ENCODE results near the gene GPANK1.

The GPANK1 gene

DNA sequence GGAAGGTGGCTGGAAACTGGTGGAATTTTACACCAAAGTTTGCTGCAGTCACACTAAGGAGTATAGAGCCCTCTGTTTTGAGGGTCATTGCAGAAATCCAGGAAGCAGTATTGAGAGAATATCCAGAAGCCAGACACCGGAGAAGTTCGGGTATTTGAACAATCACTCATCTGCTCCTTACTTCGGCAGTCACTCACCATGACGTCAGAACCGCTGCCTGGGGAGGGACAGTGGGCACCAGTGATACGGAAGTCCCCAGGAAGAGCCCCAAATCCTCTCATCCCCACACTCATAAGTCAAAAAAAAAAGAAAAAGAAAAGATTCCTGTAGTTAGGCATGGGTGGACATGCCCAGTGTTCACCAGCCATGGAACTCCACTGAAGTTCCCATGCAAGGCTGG lies 12.1 kb upstream of the GPANK1 start:
- H3K9ac ChIP-seq (ENCODE audit: low read length), result no peak overlapping the region
- H3K9me3 ChIP-seq (ENCODE audit: control insufficient read depth, insufficient read depth, low read depth, low read length), result no peaks in the 10 kb centered on the region
- no peak overlapping the region for H3K27ac ChIP-seq (ENCODE audit: low read depth, low read length)
- H3K4me1 ChIP-seq (ENCODE audit: control insufficient read depth, insufficient read depth, low read length), result peaks cover 2% of the 10 kb centered on the region; the same call in 1 of the 2 replicates
- no peak overlapping the region for H3K4me3 ChIP-seq (ENCODE audit: low read depth, low read length)
- H3K27me3 ChIP-seq (ENCODE audit: control insufficient read depth, insufficient read depth, low read length), result peaks cover 12% of the 10 kb centered on the region
- H3K36me3 ChIP-seq (ENCODE audit: control insufficient read depth, insufficient read depth, low read length), result peaks cover 16% of the 10 kb centered on the region

DNA sequence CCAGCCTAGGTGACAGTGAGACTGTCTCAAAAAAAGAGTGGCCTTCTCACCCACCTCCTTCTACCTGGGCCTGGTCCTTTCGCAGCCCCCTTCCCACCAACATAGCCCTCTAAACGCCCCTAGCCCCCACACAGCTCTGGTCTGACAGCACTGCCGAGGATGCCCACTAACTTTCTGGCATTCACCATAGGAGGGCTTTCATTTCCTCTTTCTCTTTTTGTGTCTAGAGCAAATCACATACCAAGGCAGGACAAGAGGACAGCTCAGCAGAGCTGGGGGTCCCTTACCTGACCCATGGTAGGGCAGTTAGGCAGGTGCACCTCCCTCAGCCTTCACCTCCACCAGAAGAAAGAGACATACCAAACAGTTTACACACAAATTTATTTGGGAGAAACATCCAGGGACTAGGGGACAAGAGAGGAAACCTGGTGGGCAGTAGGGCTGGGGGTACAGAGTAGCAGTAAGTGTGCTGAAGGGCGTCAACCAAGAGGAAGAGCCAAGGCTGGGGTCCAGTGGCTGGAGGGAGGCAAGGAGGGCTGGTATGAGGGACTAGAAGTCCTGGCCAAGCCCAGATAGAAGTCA lies 11.6 kb upstream of the GPANK1 start:
- Histone ChIP-seq H3K36me3 (ENCODE audit: control insufficient read depth, insufficient read depth, low read length) (peaks cover 21% of the 10 kb centered on the region), H3K9me3 (ENCODE audit: control insufficient read depth, insufficient read depth, low read depth, low read length) (no peaks in the 10 kb centered on the region), H3K27ac (ENCODE audit: low read depth, low read length) (no peak overlapping the region), H3K27me3 (ENCODE audit: control insufficient read depth, insufficient read depth, low read length) (peaks cover 7% of the 10 kb centered on the region), H3K9ac (ENCODE audit: low read length) (no peak overlapping the region), H3K4me3 (ENCODE audit: low read depth, low read length) (no peak overlapping the region), H3K4me1 (ENCODE audit: control insufficient read depth, insufficient read depth, low read length) (peaks cover 2% of the 10 kb centered on the region; the same call in 1 of the 2 replicates)

DNA sequence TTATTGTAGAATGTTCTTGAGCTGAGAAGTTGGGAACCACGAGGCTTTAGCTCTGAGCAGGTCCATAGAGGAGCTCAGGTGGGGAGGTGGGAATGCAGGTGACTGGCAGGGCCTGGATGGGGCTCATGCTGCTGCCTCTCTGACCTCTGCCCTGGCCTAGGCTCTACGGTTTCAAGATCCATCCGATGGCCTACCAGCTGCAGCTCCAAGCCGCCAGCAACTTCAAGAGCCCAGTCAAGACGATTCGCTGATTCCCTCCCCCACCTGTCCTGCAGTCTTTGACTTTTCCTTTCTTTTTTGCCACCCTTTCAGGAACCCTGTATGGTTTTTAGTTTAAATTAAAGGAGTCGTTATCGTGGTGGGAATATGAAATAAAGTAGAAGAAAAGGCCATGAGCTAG lies 4.9 kb upstream of the GPANK1 start, which contains the start of gene LY6G5B:
TSS of gene LY6G5B (plus strand) at position 301 of the 400 bp plus-strand sequence. CDS start 975 bp downstream, outside the sequence.
- no peaks in the 10 kb centered on the region for H3K27me3 ChIP-seq (ENCODE audit: control insufficient read depth, insufficient read depth, low read length)
- no peaks in the 10 kb centered on the region for H3K9me3 ChIP-seq (ENCODE audit: control insufficient read depth, insufficient read depth, low read depth, low read length)
- peaks cover 69% of the 10 kb centered on the region for H3K36me3 ChIP-seq (ENCODE audit: control insufficient read depth, insufficient read depth, low read length)
- H3K4me3 ChIP-seq (ENCODE audit: low read depth, low read length), result no peak within 1 kb of the TSS
- H3K4me1 ChIP-seq (ENCODE audit: control insufficient read depth, insufficient read depth, low read length), result 0 out of 2 replicates have a peak, but pooled peaks cover 4% of the 10 kb centered on the region
- no peak within 1 kb of the TSS for H3K27ac ChIP-seq (ENCODE audit: low read depth, low read length)
- H3K9ac ChIP-seq (ENCODE audit: low read length), result no peak within 1 kb of the TSS

DNA sequence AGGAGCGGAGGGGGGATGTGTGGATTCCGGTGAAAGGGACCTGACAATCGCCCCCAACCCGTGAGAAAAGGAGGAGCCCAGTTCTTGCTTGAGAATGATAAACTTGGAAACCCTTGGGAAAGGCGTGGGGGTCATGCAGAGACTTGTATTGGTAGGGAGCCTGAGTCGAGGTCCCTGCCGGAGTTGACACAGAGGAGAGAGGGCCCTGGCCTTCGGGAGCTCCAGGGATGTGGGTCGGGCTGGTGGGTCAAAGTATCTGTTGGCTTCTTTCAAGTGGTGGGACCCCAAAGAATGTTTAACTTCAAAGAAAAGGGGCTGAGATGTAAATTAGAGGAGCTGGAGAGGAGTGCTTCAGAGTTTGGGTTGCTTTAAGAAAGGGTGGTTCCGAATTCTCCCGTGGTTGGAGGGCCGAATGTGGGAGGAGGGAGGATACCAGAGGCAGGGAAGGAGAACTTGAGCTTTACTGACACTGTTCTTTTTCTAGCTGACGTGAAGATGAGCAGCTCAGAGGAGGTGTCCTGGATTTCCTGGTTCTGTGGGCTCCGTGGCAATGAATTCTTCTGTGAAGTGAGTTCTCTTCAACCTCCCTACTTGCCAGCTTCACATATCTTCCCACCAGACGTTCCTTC lies 1.7 kb upstream of the GPANK1 start:
- Histone ChIP-seq H3K36me3 (ENCODE audit: control insufficient read depth, insufficient read depth, low read length) (peaks cover 73% of the 10 kb centered on the region), H3K9me3 (ENCODE audit: control insufficient read depth, insufficient read depth, low read depth, low read length) (no peaks in the 10 kb centered on the region), H3K27me3 (ENCODE audit: control insufficient read depth, insufficient read depth, low read length) (no peaks in the 10 kb centered on the region), H3K9ac (ENCODE audit: low read length) (peak overlapping the region; percentile 88), H3K27ac (ENCODE audit: low read depth, low read length) (peak overlapping the region; percentile 26; the same call in 1 of the 2 replicates), H3K4me1 (ENCODE audit: control insufficient read depth, insufficient read depth, low read length) (peaks cover 17% of the 10 kb centered on the region), H3K4me3 (ENCODE audit: low read depth, low read length) (peak overlapping the region; percentile 89)

DNA sequence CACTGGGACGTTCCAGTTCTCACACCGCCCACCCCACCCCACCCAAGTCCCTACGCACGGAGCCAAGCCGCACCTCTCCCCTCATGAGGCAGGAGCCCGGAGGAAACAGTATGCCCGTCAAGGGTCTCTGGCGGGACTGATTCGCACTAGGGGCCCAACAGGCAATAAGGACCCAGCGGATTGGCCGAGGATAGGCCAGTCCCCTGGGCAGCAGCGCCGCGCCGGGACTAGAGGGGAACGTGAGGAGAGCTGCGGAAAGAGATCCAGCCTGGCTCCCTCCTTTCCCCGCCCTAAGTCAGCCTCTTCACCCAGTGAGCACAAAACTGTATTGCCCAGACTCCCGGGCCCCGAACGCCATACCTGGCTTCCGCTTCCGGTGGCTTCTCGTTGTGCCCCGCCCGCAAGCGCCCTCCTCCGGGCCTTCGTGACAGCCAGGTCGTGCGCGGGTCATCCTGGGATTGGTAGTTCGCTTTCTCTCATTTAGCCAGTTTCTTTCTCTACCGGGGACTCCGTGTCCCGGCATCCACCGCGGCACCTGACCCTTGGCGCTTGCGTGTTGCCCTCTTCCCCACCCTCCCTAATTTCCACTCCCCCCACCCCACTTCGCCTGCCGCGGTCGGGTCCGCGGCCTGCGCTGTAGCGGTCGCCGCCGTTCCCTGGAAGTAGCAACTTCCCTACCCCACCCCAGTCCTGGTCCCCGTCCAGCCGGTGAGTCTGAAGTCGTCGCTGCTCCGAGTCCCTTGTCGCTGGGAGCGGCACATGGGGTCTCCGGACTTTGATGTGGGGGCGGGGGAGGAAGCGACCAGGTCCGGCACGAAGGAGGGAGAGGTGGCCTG lies 922 bp upstream of the GPANK1 start, which contains the start of gene CSNK2B:
TSS of gene CSNK2B (plus strand) at position 580 of the 836 bp plus-strand sequence. CDS start 752 bp downstream, outside the sequence.
- Histone ChIP-seq H3K4me1 (ENCODE audit: control insufficient read depth, insufficient read depth, low read length) (peaks cover 22% of the 10 kb centered on the region), H3K9ac (ENCODE audit: low read length) (peak within 1 kb of the TSS; percentile 96), H3K27ac (ENCODE audit: low read depth, low read length) (peak within 1 kb of the TSS; percentile 76), H3K4me3 (ENCODE audit: low read depth, low read length) (peak within 1 kb of the TSS; percentile 89), H3K36me3 (ENCODE audit: control insufficient read depth, insufficient read depth, low read length) (peaks cover 66% of the 10 kb centered on the region), H3K9me3 (ENCODE audit: control insufficient read depth, insufficient read depth, low read depth, low read length) (no peaks in the 10 kb centered on the region), H3K27me3 (ENCODE audit: control insufficient read depth, insufficient read depth, low read length) (no peaks in the 10 kb centered on the region)

DNA sequence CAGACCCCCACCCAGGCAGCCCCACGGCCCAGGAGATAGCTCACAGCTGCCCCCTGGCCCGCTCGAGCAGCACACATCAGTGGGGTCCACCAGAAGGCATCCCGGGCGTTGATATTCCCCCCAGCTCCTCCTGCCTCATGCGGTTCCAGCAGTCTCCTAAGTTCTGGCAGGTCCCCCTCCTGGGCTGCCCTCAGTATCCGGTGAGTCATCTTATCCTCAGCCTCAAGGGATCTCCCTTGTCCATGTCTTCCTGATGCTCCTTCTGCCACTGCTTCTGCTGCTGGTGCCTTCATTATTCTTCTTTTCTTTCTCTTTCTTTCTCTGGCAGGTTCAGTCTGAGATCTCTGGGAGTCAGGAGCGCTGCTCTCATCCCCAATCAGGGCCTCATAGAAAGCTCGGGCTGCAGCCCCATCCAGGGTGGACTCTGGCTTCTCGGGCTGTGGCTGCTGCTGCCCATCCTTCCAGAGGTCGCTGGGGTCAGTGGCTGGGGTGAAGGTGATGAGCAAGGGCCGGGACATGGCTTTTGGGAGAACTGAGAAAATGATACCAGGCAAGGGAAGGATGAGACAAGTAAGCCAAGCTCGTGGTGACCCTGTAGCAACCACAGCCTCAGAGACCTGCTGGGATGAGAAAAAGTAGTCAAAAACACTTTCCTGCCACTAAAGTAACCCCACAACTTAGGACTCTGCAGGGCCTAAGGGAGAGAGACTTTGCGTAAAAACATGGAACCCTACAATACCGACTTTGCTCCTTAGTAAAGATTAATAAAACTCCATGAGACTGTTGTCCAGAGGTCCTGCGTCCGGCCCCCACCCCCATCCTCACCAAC lies 622 bp downstream of the GPANK1 start:
- no peaks in the 10 kb centered on the region for H3K27me3 ChIP-seq (ENCODE audit: control insufficient read depth, insufficient read depth, low read length)
- H3K4me3 ChIP-seq (ENCODE audit: low read depth, low read length), result peak overlapping the region; percentile 89
- peak overlapping the region; percentile 96 for H3K9ac ChIP-seq (ENCODE audit: low read length)
- H3K36me3 ChIP-seq (ENCODE audit: control insufficient read depth, insufficient read depth, low read length), result peaks cover 50% of the 10 kb centered on the region
- peak overlapping the region; percentile 76; the same call in 1 of the 2 replicates for H3K27ac ChIP-seq (ENCODE audit: low read depth, low read length)
- H3K9me3 ChIP-seq (ENCODE audit: control insufficient read depth, insufficient read depth, low read depth, low read length), result no peaks in the 10 kb centered on the region
- peaks cover 26% of the 10 kb centered on the region for H3K4me1 ChIP-seq (ENCODE audit: control insufficient read depth, insufficient read depth, low read length)

DNA sequence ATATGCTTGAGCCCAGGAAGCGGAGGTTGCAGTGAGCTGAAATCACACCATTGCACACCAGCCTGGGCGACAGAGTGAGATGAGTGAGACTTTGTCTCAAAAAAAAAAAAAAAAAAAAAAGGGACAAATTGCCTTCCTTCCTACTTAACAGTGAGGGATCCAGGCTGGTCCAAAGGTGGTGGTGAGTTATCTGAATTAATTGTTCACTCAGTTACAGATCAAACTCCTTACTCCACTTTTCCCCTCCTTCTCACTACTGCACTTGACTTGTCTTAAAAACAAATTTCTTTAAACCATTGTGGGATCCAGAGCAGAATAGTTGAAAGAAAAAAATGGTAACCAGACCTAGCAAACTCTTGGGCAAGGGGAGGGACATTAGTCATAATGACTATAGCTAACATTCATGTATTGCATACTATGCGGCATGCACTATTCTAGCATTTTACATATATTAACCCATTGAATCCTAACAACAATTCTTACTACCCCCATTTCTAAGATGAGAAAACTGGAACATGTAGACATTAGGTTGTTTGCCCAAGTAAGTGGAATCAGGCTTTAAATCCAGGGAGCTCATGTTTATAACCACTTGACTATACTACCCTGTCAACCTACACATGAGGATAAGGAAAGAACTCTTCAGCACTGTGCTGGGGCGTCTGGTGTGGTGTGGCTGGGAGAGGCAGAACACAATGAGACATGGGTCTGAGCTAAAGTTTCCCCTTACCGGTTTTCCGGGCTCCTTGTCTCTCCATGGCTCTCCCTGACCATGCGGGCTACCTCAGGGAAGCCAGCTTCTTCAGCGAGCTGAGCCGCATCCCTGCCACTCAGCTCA lies 1.5 kb downstream of the GPANK1 start:
- Histone ChIP-seq H3K27ac (ENCODE audit: low read depth, low read length) (no peak overlapping the region), H3K9me3 (ENCODE audit: control insufficient read depth, insufficient read depth, low read depth, low read length) (no peaks in the 10 kb centered on the region), H3K4me1 (ENCODE audit: control insufficient read depth, insufficient read depth, low read length) (peaks cover 26% of the 10 kb centered on the region), H3K9ac (ENCODE audit: low read length) (peak overlapping the region; percentile 96), H3K4me3 (ENCODE audit: low read depth, low read length) (peak overlapping the region; percentile 89), H3K27me3 (ENCODE audit: control insufficient read depth, insufficient read depth, low read length) (no peaks in the 10 kb centered on the region), H3K36me3 (ENCODE audit: control insufficient read depth, insufficient read depth, low read length) (peaks cover 42% of the 10 kb centered on the region)

DNA sequence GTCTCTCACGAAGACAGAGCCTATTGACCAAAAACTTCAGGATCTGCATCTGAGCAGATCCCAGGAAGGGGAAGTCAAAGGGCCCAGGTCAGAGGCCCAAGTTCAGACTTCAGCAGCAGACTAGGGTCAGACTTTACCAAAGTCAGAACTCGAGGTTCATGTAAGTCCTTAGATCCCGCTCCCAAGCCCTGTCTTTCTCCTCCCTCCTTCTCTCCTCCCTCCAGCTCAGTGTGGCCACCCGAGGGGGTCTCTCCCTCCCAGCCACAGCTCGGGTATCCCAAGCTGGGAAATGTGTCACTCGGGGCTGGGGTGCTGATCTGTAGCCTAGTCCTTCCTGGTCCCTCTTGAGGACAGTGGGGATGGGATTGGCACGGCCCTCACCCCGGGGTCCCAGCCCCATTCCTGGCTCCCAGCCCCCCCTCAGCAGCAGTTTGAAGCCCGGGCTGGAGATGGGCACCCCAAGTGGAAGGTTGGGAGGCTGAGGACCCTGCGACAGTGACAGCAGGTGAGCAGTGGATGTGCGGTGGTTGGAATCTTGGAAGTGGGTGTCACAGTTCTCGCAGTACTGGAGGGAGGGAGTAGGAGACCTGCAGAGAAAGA lies 2.6 kb downstream of the GPANK1 start:
- Histone ChIP-seq H3K4me1 (ENCODE audit: control insufficient read depth, insufficient read depth, low read length) (peaks cover 26% of the 10 kb centered on the region), H3K9me3 (ENCODE audit: control insufficient read depth, insufficient read depth, low read depth, low read length) (no peaks in the 10 kb centered on the region)

DNA sequence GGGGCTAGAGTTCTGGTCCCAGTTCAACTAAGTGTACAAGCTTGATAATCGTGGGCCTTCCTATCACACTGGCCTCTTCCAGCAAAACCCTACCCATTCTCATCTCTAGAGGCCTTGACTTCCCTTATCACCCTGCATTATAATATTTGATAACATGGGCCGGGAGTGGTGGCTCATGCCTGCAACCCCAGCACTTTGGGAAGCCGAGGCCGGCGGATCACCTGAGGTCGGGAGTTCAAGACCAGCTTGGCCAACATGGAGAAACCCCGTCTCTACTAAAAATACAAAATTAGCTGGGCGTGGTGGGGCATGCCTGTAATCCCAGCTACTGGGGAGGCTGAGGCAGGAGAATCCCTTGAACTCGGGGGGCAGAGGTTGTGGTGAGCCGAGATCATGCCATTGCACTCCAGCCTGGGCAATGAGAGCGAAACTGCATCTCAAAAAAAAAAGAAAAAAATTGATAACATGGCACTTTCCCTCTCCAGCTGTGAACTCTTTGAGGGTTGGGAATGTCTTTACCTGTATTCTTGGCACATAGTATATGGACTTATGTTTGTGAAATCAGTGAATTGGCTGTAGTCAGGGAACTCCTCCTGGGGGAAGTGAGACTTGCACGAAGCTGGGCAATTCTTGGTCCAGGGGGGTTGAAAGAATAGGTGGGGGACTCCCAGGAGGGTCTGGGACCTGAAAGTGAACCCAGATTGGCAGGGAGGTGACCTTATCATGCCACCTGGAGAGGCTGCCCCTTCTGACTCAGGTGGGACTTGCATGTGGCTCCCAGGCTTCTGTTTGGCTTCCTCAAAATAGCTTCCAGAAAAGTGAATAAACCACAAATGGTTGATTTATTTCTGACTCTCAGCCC lies 3.3 kb downstream of the GPANK1 start:
- Histone ChIP-seq H3K9ac (ENCODE audit: low read length) (peak overlapping the region; percentile 99), H3K4me3 (ENCODE audit: low read depth, low read length) (peak overlapping the region; percentile 97), H3K27me3 (ENCODE audit: control insufficient read depth, insufficient read depth, low read length) (no peaks in the 10 kb centered on the region), H3K4me1 (ENCODE audit: control insufficient read depth, insufficient read depth, low read length) (peaks cover 22% of the 10 kb centered on the region), H3K27ac (ENCODE audit: low read depth, low read length) (0 out of 2 replicates have a peak overlapping the region, but pooled peaks have one; percentile 82), H3K9me3 (ENCODE audit: control insufficient read depth, insufficient read depth, low read depth, low read length) (no peaks in the 10 kb centered on the region), H3K36me3 (ENCODE audit: control insufficient read depth, insufficient read depth, low read length) (peaks cover 34% of the 10 kb centered on the region)

More for the DNA sequence above, 2.6 kb downstream of the GPANK1 start:
- peaks cover 38% of the 10 kb centered on the region for H3K36me3 ChIP-seq (ENCODE audit: control insufficient read depth, insufficient read depth, low read length)
- H3K27me3 ChIP-seq (ENCODE audit: control insufficient read depth, insufficient read depth, low read length), result no peaks in the 10 kb centered on the region
- H3K4me3 ChIP-seq (ENCODE audit: low read depth, low read length), result no peak overlapping the region
- H3K9ac ChIP-seq (ENCODE audit: low read length), result no peak overlapping the region
- H3K27ac ChIP-seq (ENCODE audit: low read depth, low read length), result no peak overlapping the region

All from HUES6 (cell line).